MM.1S (cell line): Measurements from ENCODE around the gene RPE65.
A peak's percentile ranks its signal among the peaks of the same experiment; 100 is the strongest.

Experiments used
- DNase-seq: peaks from one replicate; pipeline ENCODE4 v3.0.0-alpha.2; 2015
- H2AFZ ChIP-seq: fragments of 300-600 bp; sonication (generic); 2 replicates; pipeline ENCODE4 v1.6.0; 2016; ENCODE audit warnings: antibody characterized with exemption, low read length
- H3F3A ChIP-seq: fragments of 300-600 bp; sonication (generic); 2 replicates; pipeline ENCODE4 v1.6.1; 2016; ENCODE audit warnings: mild to moderate bottlenecking, antibody characterized with exemption, low read length, moderate library complexity, mixed read lengths; ENCODE audit not compliant: insufficient read depth
- H3K27ac ChIP-seq: fragments of 300-600 bp; sonication (generic); 2 replicates; pipeline ENCODE4 v1.5.1; 2016; ENCODE audit warnings: mild to moderate bottlenecking, low read length
- H3K27me3 ChIP-seq: fragments of 300-600 bp; sonication (generic); replicated peaks from 2 replicates; pipeline ENCODE4 v1.6.0; 2016; ENCODE audit warnings: low read length; ENCODE audit not compliant: insufficient read depth
- H3K36me3 ChIP-seq: fragments of 300-600 bp; sonication (generic); replicated peaks from 2 replicates; pipeline ENCODE4 v1.6.1; 2016; ENCODE audit warnings: mild to moderate bottlenecking, low read length, mixed read lengths; ENCODE audit not compliant: insufficient read depth
- H3K4me1 ChIP-seq: fragments of 300-600 bp; sonication (generic); 2 replicates; pipeline ENCODE4 v1.6.1; 2016; ENCODE audit warnings: low read length, mixed read lengths
- H3K4me2 ChIP-seq: fragments of 300-600 bp; sonication (generic); 2 replicates; pipeline ENCODE4 v1.6.0; 2016; ENCODE audit warnings: low read depth, low read length
- H3K4me3 ChIP-seq: fragments of 300-600 bp; sonication (generic); 2 replicates; pipeline ENCODE4 v1.5.1; 2016; ENCODE audit warnings: low read length, mixed read lengths
- H3K79me2 ChIP-seq: fragments of 300-600 bp; sonication (generic); 2 replicates; pipeline ENCODE4 v1.6.1; 2016; ENCODE audit warnings: mixed run types, low read length, mixed read lengths
- H3K9ac ChIP-seq: fragments of 300-600 bp; sonication (generic); 2 replicates; pipeline ENCODE4 v1.6.1; 2016; ENCODE audit warnings: low read length, mixed read lengths
- H3K9me2 ChIP-seq: fragments of 300-600 bp; sonication (generic); replicated peaks from 2 replicates; pipeline ENCODE4 v1.6.1; 2016; ENCODE audit warnings: mild to moderate bottlenecking, low read length, mixed read lengths; ENCODE audit not compliant: insufficient read depth
- H3K9me3 ChIP-seq: fragments of 300-600 bp; sonication (generic); replicated peaks from 2 replicates; pipeline ENCODE4 v1.6.1; 2016; ENCODE audit warnings: mild to moderate bottlenecking, low read length, mixed read lengths; ENCODE audit not compliant: insufficient read depth
- H4K20me1 ChIP-seq: fragments of 300-600 bp; sonication (generic); 2 replicates; pipeline ENCODE4 v1.6.1; 2016; ENCODE audit warnings: mild to moderate bottlenecking, low read length, moderate library complexity, mixed read lengths; ENCODE audit not compliant: insufficient read depth
- EZH2 ChIP-seq: fragments of 300-600 bp; sonication (generic); optimal IDR thresholded peaks from 2 replicates; pipeline ENCODE3; 2017; ENCODE audit warnings: low read depth, mild to moderate bottlenecking, antibody characterized with exemption, low read length, mixed read lengths
- EZH2phosphoT487 ChIP-seq: fragments of 300-600 bp; sonication (generic); IDR thresholded peaks from 2 replicates; pipeline ENCODE4 v1.6.1; 2018; ENCODE audit warnings: antibody characterized with exemption, low read length
- TF ChIP-seq, protein P1 (sequence below): fragments of 300-600 bp; sonication (generic); IDR thresholded peaks from 2 replicates; pipeline ENCODE4 v1.5.1; 2016; ENCODE audit warnings: antibody characterized with exemption, low read length, mixed read lengths

The RPE65 gene

DNA sequence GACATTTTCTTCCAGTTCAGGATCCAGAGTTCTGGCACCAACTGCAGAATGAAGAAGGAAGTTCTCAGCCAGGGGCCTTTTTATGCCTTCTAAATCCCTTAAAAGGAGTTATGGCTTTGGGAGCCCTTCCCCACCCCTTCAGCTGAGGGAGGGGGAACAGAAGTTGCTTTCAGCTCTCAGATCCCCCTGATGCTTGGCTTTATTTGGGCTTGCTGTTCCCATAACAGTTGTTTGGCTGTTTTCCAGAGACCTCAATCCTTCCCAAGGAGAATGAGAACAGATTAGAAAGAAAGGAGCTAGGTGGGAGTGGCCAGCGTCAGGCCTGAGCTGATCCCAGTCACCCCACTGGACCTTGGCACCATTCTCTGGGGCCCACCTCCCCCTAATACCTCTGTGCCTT, at the start of gene RPE65:
RPE65 (minus strand) TSS at position 54 of the 400 bp plus-strand sequence; CDS start at position 5, 49 bp downstream.
- Histone ChIP-seq H2AFZ (no peak within 1 kb of the TSS), H3K27ac (no peak within 1 kb of the TSS), H3K9me3 (no peaks in the 10 kb centered on the region), H3F3A (no peaks in the 10 kb centered on the region), H3K79me2 (no peaks in the 10 kb centered on the region), H3K4me1 (no peaks in the 10 kb centered on the region), H3K9me2 (no peaks in the 10 kb centered on the region), H3K36me3 (no peaks in the 10 kb centered on the region), H4K20me1 (no peaks in the 10 kb centered on the region), H3K27me3 (no peaks in the 10 kb centered on the region), H3K4me3 (no peak within 1 kb of the TSS), H3K9ac (no peak within 1 kb of the TSS), H3K4me2 (no peak within 1 kb of the TSS)
- no peak for TF ChIP-seq EZH2phosphoT487
- no peak for TF ChIP-seq EZH2
- TF ChIP-seq, protein P1, sequence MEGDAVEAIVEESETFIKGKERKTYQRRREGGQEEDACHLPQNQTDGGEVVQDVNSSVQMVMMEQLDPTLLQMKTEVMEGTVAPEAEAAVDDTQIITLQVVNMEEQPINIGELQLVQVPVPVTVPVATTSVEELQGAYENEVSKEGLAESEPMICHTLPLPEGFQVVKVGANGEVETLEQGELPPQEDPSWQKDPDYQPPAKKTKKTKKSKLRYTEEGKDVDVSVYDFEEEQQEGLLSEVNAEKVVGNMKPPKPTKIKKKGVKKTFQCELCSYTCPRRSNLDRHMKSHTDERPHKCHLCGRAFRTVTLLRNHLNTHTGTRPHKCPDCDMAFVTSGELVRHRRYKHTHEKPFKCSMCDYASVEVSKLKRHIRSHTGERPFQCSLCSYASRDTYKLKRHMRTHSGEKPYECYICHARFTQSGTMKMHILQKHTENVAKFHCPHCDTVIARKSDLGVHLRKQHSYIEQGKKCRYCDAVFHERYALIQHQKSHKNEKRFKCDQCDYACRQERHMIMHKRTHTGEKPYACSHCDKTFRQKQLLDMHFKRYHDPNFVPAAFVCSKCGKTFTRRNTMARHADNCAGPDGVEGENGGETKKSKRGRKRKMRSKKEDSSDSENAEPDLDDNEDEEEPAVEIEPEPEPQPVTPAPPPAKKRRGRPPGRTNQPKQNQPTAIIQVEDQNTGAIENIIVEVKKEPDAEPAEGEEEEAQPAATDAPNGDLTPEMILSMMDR, result no peak
- no peak for DNase-seq

DNA sequence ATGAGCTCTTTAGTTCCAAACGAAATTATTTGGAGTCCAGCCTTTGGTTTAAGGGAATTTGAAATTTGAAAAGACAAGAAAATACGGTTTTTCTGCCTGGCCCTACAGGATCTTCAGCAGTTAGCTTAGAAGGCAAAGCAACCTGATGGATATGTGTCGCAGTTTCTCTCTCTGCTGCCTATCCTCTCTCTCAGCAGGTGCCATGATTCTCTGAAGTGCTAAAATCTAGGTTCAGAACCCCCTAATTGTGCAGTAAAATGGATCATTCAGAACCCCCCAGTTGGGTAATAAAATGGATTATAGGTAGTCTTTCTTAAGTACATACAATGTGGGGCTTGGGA, 47.6 kb upstream of the RPE65 start:
- no peaks in the 10 kb centered on the region for H3K9me2 ChIP-seq
- H3K4me1 ChIP-seq, result 0 out of 2 replicates have a peak, but pooled peaks cover 6% of the 10 kb centered on the region
- H3K36me3 ChIP-seq, result no peaks in the 10 kb centered on the region
- H3F3A ChIP-seq, result no peaks in the 10 kb centered on the region
- H4K20me1 ChIP-seq, result no peaks in the 10 kb centered on the region
- H3K79me2 ChIP-seq, result peaks cover 36% of the 10 kb centered on the region
- no peak for DNase-seq
- peak overlapping the region; percentile 88 for H3K4me3 ChIP-seq
- TF ChIP-seq, protein P1, result no peak
- TF ChIP-seq EZH2phosphoT487 (no peak), EZH2 (no peak)
- H3K9me3 ChIP-seq, result no peaks in the 10 kb centered on the region
- no peaks in the 10 kb centered on the region for H3K27me3 ChIP-seq
- H3K4me2 ChIP-seq, result peak overlapping the region; percentile 65
- H2AFZ ChIP-seq, result peak overlapping the region; percentile 89
- H3K27ac ChIP-seq, result peak overlapping the region; percentile 28; the same call in 1 of the 2 replicates
- peak overlapping the region; percentile 37; the same call in 1 of the 2 replicates for H3K9ac ChIP-seq

GRCh38 chr1:68496680-68497357, 47.1 kb upstream of the RPE65 start, which contains the start of gene DEPDC1:
TSS of gene DEPDC1 (minus strand) at chr1:68497082. CDS start at chr1:68496999, 83 bp downstream.
- H3K79me2 ChIP-seq, result peaks cover 37% of the 10 kb centered on the region
- no peak for TF ChIP-seq EZH2
- TF ChIP-seq, protein P1, result no peak
- no peak for TF ChIP-seq EZH2phosphoT487

More at GRCh38 chr1:68496680-68497357, 47.1 kb upstream of the RPE65 start, which contains the start of gene DEPDC1:
- H3K9me2 ChIP-seq, result no peaks in the 10 kb centered on the region
- peak within 1 kb of the TSS; percentile 35; the same call in 1 of the 2 replicates for H3K27ac ChIP-seq
- peak within 1 kb of the TSS; percentile 80 for H3K9ac ChIP-seq
- peak within 1 kb of the TSS; percentile 89 for H2AFZ ChIP-seq
- H3K27me3 ChIP-seq, result no peaks in the 10 kb centered on the region
- H3K36me3 ChIP-seq, result no peaks in the 10 kb centered on the region
- peak within 1 kb of the TSS; percentile 88 for H3K4me3 ChIP-seq
- DNase-seq, result peak; percentile 94
- no peaks in the 10 kb centered on the region for H3F3A ChIP-seq
- H3K9me3 ChIP-seq, result no peaks in the 10 kb centered on the region
- no peaks in the 10 kb centered on the region for H4K20me1 ChIP-seq
- peak within 1 kb of the TSS; percentile 65 for H3K4me2 ChIP-seq
- H3K4me1 ChIP-seq, result 0 out of 2 replicates have a peak, but pooled peaks cover 6% of the 10 kb centered on the region
